HepG2 (cell line): Measurements from ENCODE around the gene BCAS3. TPM values are rescaled to one million over a fixed set of nuclear protein-coding genes. Genes with fewer than 3 reads are reported as not detected.

Source experiments
- CEBPG ChIP-seq: IDR thresholded peaks from 2 replicates; pipeline ENCODE4 v1.6.1; 2016
- GATAD2A ChIP-seq: IDR thresholded peaks from 2 replicates; pipeline ENCODE4 v1.6.1; 2016
- MED1 ChIP-seq: sonication (generic); formaldehyde crosslinking; IDR thresholded peaks from 2 replicates; pipeline ENCODE4 v1.4.0; 2020; ENCODE audit warnings: missing genetic modification reagents
- MTA1 ChIP-seq: sonication (generic); formaldehyde crosslinking; IDR thresholded peaks from 2 replicates; pipeline ENCODE4 v1.4.0; 2020; ENCODE audit warnings: missing genetic modification reagents, mild to moderate bottlenecking, borderline replicate concordance
- MTA3 ChIP-seq: sonication (generic); formaldehyde crosslinking; IDR thresholded peaks from 2 replicates; pipeline ENCODE4 v1.4.0; 2020; ENCODE audit warnings: missing genetic modification reagents
- NFYB ChIP-seq: sonication (generic); formaldehyde crosslinking; IDR thresholded peaks from 2 replicates; pipeline ENCODE4 v1.4.0; 2020; ENCODE audit warnings: missing genetic modification reagents
- PAXIP1 ChIP-seq: sonication (generic); formaldehyde crosslinking; conservative IDR thresholded peaks from 2 replicates; pipeline ENCODE4 v1.4.0; 2020; ENCODE audit warnings: mild to moderate bottlenecking, missing genetic modification reagents, moderate library complexity
- SAFB2 ChIP-seq: sonication (generic); formaldehyde crosslinking; IDR thresholded peaks from 2 replicates; pipeline ENCODE4 v1.5.1; 2020; ENCODE audit warnings: missing genetic modification reagents, low read depth, mild to moderate bottlenecking, borderline replicate concordance
- SP5 ChIP-seq: IDR thresholded peaks from 2 replicates; pipeline ENCODE4 v1.6.1; 2016; ENCODE audit warnings: low read depth, borderline replicate concordance
- TBX2 ChIP-seq: sonication (generic); formaldehyde crosslinking; IDR thresholded peaks from 2 replicates; pipeline ENCODE4 v1.5.0; 2020; ENCODE audit warnings: missing genetic modification reagents, mild to moderate bottlenecking, borderline replicate concordance
- TFAP4 ChIP-seq: sonication (generic); IDR thresholded peaks from 2 replicates; pipeline ENCODE4 v1.6.1; 2016; ENCODE audit warnings: low read depth, borderline replicate concordance
- TRIM22 ChIP-seq: fragments of 450-650 bp; IDR thresholded peaks from 2 replicates; pipeline ENCODE4 v1.6.1; 2017
- YY1 ChIP-seq: IDR thresholded peaks from 2 replicates; pipeline ENCODE4 v1.6.1; 2011; ENCODE audit warnings: low read length, low read depth, moderate library complexity, mild to moderate bottlenecking; ENCODE audit not compliant: insufficient read depth, insufficient replicate concordance
- ZBTB4 ChIP-seq: sonication (generic); formaldehyde crosslinking; IDR thresholded peaks from 2 replicates; pipeline ENCODE4 v1.4.0; 2020; ENCODE audit warnings: missing genetic modification reagents, mild to moderate bottlenecking, borderline replicate concordance
- ZNF292 ChIP-seq: sonication (generic); formaldehyde crosslinking; IDR thresholded peaks from 2 replicates; pipeline ENCODE4 v1.8.1; 2022; ENCODE audit warnings: mild to moderate bottlenecking, low read depth, missing genetic modification reagents, borderline replicate concordance
- ZNF337 ChIP-seq: sonication (generic); formaldehyde crosslinking; IDR thresholded peaks from 2 replicates; pipeline ENCODE4 v1.5.1; 2020; ENCODE audit warnings: missing genetic modification reagents, low read depth, mild to moderate bottlenecking, borderline replicate concordance
- ZNF362 ChIP-seq: sonication (generic); formaldehyde crosslinking; IDR thresholded peaks from 2 replicates; pipeline ENCODE4 v1.4.0; 2020; ENCODE audit warnings: missing genetic modification reagents, mild to moderate bottlenecking, borderline replicate concordance
- ZSCAN9 ChIP-seq: IDR thresholded peaks from 2 replicates; pipeline ENCODE4 v1.6.1; 2016; ENCODE audit warnings: borderline replicate concordance
- polyA plus RNA-seq, 8 experiments: library from polyadenylated mRNA; depleted of rRNA in 3 of 8; stranded (reverse) in 7 of 8; unstranded in 1 of 8; fragments of >200 nt; fragmentation: Illumina TruSeq in 4 of 8; extraction: Trizol in 4 of 8; gene quantifications; 2 replicates each; pipeline versions ENCODE4 v1.2.1 to v1.2.3, GENCODE V29; 2011 to 2016; ENCODE audit warnings: low read depth in 4 of 8, missing spikeins in 1 of 8, mixed read lengths in 1 of 8; ENCODE audit not compliant: insufficient read depth in 1 of 8
- total RNA-seq, 5 experiments: library from RNA; depleted of rRNA; stranded (reverse); fragments of >200 nt; fragmentation: Illumina TruSeq; extraction: Trizol; gene quantifications; 2 replicates each; pipeline ENCODE4 v1.2.3, GENCODE V29; 2016; ENCODE audit warnings: low read depth in 1 of 5

The BCAS3 gene
- total and polyA plus RNA-seq, 2 of the 13 experiments (the other 11 are each of a cell fraction or from before 2014, with no cell fraction given): 10.7 to 11.2 TPM

- peak; percentile 44; the same call in 1 of the 2 replicates for TF ChIP-seq MTA1 (CRISPR knock-in tag)
- peak; percentile 60 for TF ChIP-seq MED1 (CRISPR knock-in tag)
- 0 out of 2 replicates have a peak, but pooled peaks have one; percentile 9 for TF ChIP-seq NFYB (CRISPR knock-in tag)
- TF ChIP-seq SP5: peak; percentile 48
- peak; percentile 57; the same call in 1 of the 2 replicates for TF ChIP-seq TFAP4
- TF ChIP-seq TBX2 (CRISPR knock-in tag): no peak
- TF ChIP-seq PAXIP1 (CRISPR knock-in tag): peak; percentile 37; the same call in 1 of the 2 replicates
- TF ChIP-seq TRIM22: no peak
- peak; percentile 11 for TF ChIP-seq YY1
- 0 out of 2 replicates have a peak, but pooled peaks have one; percentile 49 for TF ChIP-seq ZBTB4
- TF ChIP-seq MTA3 (CRISPR knock-in tag): no peak
- no peak for TF ChIP-seq ZNF337 (CRISPR knock-in tag)
- TF ChIP-seq GATAD2A (CRISPR knock-in tag): peak; percentile 74
- no peak for TF ChIP-seq SAFB2 (CRISPR knock-in tag)
- peak; percentile 68 for TF ChIP-seq CEBPG (CRISPR knock-in tag)
- no peak for TF ChIP-seq ZNF292 (CRISPR knock-in tag)
- no peak for TF ChIP-seq ZNF362 (CRISPR knock-in tag)
- TF ChIP-seq ZSCAN9 (CRISPR knock-in tag): no peak
These were observed 736.7 kb downstream of the BCAS3 start (continued) for GRCh38 chr17:61414141-61414935.
